Measurements from ENCODE around the gene RNFT2.

The RNFT2 gene

GRCh38 chr12:116708826-116709756 is 29.0 kb upstream of the RNFT2 start:
- in situ Hi-C loops (cut with MboI; ENCODE audit: low sequenced_read_pairs): loop anchor here (25.0 kb wide), 1 partner anchor 403 kb away; no protein-coding TSS in a partner anchor

DNA sequence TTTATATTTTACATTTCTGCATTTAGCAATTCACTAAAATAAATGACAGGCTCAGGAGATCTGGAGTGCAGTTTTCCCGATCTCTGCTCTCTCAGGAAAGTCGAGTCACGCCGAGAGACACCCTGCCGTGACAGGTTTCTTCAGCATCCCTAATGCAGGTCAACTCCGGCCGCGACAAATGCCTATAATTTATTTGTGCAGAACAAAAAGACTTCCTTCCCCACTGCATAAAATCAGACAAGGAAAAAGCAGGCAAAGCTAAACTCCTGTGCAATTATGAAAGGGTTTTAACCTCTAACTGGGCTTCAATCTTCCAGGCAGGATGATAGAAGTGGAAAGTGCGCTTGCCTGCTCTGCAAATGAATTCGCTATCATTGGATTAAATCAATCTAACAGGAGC is 28.3 kb upstream of the RNFT2 start:
- in situ Hi-C loops (cut with MboI; ENCODE audit: low sequenced_read_pairs): loop anchor here (25.0 kb wide), 1 partner anchor 403 kb away; no protein-coding TSS in a partner anchor

DNA sequence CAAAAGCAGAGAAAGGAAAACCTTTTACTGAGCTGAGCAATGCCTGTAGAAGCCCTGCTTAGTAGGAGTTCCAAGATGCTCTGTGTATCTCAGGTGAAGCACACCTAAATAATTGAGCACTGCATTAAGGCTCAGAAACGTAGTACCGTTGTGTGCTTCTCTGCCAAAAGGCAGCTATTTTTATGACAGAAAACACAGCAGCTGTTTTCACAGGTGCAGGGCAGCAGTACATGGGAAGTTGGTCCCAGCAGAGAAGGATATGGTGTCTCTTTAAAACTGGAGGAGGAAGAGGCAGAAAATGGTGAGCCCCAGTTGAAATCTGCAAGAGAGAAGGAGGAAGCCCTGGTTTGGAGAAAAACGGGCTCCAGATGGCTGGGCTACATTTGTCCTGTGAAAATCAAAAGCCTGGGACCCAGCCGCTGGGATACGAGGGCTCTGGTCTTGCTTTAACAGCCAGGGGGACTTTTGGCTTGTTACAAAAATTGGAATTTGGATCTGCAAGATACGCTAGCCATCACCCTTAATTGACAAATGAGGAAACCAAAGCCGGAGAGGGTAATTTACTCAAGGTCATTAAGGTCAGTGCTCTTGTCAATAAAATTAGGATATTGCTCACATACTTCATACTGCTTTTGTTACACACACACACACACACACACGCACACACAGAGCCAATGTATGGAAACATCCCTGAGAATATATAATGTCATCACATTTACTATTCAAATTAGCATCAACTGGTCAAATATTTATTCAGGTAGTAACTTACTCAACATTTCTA is 27.6 kb upstream of the RNFT2 start:
- in situ Hi-C loops (cut with MboI; ENCODE audit: low sequenced_read_pairs): loop anchor here (25.0 kb wide), 1 partner anchor 402 kb away; no protein-coding TSS in a partner anchor

DNA sequence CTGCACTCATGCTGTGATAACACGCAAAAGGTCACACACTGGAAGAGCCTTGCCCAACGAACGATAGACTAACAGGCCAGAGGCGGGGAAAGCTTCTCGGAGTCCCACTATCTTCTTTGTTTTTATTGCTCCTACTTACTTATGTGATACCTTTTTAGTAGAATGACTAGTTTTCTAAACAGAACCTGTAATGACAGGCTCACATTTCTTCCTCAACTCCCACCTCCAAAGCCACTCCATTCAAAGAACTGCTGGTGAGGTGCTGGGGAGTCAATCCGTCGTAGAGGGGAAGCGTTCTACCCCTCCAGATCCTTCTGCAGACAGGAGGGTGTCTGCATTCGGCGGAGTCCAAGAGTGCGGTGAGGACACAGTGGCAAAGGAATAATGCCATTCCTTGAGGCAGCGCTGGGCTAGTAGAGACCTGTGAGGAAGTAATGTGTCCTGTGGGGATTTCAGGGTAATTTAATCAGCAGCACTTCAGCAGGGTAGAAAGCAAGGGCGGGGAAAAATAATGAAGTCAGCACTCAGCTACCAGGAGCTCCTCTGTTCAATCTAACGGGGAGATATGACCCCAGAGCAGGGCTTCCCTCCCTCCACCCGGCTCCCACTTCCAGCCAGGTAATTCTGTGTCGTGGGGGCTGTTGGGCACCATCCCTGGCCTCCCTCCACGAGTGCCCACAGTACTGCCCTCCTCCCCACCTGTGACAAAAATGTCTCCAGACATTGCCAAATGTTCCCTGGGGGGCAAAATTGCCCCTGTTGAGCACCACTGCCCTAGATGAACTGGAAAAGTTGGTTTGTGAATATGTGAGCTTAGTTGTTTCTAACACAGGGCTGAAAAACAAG is 25.4 kb upstream of the RNFT2 start:
- in situ Hi-C loops (cut with MboI; ENCODE audit: low sequenced_read_pairs): loop anchor here (25.0 kb wide), 1 partner anchor 400 kb away; no protein-coding TSS in a partner anchor

DNA sequence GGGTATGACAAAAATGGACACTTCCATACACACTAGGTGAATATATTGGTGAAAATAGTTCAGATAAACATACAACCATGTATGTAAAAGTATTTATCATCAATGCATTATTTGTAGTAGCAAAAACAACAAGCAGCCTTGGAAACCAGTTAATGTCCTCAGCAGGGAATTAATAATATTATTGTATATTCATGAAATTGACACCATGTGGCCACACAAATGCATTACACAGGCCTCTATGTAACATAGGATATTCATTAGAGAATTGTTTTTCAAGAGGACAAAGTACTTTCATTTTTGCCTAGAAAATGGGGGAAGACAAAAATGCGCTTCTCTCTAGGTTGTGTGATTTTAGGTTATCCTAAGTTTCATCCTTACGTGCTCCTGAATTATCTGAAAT is 24.6 kb upstream of the RNFT2 start:
- in situ Hi-C loops (cut with MboI; ENCODE audit: low sequenced_read_pairs): loop anchor here (25.0 kb wide), 1 partner anchor 399 kb away; no protein-coding TSS in a partner anchor

- in situ Hi-C loops (cut with MboI; ENCODE audit: low sequenced_read_pairs): loop anchor here (25.0 kb wide), 1 partner anchor 398 kb away; no protein-coding TSS in a partner anchor
Observed at GRCh38 chr12:116714175-116714574, 23.9 kb upstream of the RNFT2 start.

DNA sequence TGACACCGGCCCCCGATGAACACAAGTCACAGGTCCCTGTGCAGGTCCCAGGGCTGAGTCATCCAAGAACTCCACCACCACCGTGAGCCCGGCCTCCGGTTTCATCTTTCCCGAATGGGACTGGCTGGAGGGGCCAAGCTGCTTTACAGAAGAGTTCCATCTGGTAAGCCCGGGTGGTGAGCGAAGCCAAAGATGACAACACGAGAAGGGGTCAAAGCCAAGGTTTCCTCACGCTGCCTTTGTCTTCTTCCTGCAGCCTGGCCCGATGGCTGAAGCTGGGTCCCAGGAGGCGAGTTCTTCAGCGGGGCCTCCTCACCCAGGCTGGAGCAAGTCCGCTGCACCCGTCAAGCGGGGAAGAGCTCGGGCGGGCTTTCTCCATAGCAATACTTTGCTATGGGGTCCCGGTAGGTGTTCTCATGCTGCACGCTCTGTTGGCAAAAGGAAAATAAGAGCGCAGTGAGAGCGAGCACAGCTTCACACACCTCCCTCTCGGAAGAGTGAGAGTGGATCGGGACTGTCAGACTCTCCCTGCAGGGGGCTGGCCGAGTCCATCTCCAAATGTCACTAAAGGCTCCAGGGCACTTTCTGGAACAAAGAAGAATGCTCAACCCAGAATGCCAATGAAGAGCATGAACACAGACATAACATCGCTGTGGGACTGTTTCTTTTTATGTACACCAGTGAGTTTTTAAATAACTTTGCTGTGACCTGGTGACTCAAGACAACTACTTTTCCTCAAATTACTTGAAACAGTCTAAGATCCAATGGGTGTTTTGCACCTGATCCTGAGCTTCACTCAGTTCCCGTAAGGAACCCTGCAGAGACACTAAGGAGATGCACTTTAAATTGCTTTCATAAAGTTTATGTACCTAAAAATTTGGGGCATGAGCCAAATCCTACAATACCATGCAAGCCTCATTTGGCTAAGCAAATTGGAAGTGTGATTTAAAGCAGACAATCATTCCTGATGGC is 20.4 kb upstream of the RNFT2 start:
- in situ Hi-C loops (cut with MboI; ENCODE audit: low sequenced_read_pairs): loop anchor here (25.0 kb wide), 1 partner anchor 395 kb away; no protein-coding TSS in a partner anchor

- in situ Hi-C loops (cut with MboI; ENCODE audit: low sequenced_read_pairs): loop anchor here (25.0 kb wide), 1 partner anchor 393 kb away; no protein-coding TSS in a partner anchor
Observed at GRCh38 chr12:116718655-116719454, 19.3 kb upstream of the RNFT2 start.

DNA sequence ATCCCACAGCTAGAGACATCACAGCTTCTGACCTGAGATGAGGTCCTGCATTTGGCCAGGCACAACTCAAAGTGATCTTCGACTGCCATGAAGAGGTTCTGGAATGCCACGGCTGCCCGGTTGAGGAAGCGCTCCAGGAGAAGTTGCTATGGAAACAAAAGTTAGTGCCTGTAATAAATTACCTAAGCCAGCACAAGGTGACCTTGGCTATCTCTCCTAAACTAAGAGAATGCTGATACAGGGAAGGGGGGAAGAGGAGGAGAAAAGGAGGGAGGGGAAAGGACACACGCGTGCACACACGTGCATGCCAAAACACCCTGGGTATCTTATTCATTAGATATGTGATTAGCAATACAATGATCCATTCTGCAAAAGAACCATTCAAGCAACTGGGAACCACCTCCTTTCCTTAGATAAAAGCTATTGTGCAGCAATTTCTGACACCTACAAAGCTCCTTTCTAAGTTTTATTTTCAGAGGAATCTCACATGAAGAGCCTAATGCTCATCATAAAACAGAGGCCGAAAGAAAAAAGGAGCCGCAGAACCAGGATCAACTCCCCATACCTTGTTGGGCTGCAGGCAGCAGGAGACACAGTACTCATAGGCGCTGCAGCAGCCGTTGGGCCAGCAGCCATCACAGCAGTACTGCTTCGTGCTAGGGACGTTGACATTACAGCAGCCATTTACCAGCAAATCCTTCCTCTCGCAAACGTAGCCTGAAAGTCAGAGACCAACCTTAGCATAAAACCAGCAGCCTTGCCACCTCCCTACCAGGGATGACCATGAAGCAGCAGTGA is 18.2 kb upstream of the RNFT2 start:
- in situ Hi-C loops (cut with MboI; ENCODE audit: low sequenced_read_pairs): loop anchor here (25.0 kb wide), 1 partner anchor 392 kb away; no protein-coding TSS in a partner anchor

DNA sequence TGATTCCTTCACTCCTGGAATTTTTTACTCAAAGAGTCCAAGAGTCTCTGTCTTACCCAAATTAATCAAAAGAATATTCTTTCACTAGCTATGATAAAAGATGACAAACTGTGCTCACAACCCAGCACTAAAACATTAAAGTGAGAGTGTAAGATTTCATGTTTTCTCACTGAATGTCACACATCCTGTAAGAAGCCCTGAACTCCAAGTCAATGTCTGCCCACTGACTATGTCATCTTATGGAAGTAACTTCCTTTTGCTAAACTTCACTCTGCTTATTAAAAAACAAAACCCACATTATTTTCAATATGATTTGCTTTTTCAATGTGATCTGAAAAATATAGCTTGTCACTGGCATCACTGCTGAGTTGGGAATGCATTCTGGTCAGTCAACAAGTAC is 15.9 kb upstream of the RNFT2 start:
- in situ Hi-C loops (cut with MboI; ENCODE audit: low sequenced_read_pairs): loop anchor here (25.0 kb wide), 1 partner anchor 390 kb away; no protein-coding TSS in a partner anchor

DNA sequence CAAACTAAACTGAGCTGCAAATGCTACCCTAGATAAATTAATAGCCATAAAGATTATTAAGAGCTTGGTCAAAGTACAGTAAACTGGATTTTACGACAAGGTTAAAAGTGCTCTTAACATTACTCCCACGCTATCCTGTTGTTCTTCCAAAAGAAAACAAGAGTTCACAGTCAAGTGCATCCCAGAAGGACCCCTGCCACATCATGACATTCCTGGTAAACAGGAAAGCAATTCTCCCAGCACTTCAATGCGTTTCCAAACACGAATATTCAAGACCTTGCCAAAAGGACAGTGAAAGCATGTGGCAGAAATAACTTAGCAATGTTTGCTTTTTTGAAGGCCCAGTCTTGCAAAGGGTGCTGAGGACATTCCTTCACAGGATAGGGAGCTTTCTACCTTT is 11.4 kb upstream of the RNFT2 start:
- in situ Hi-C loops (cut with MboI; ENCODE audit: low sequenced_read_pairs): no loop called here

GRCh38 chr12:116727261-116727660 is 10.9 kb upstream of the RNFT2 start:
- in situ Hi-C loops (cut with MboI; ENCODE audit: low sequenced_read_pairs): no loop called here

GRCh38 chr12:116727891-116728290 is 10.2 kb upstream of the RNFT2 start:
- in situ Hi-C loops (cut with MboI; ENCODE audit: low sequenced_read_pairs): no loop called here

- in situ Hi-C loops (cut with MboI; ENCODE audit: low sequenced_read_pairs): no loop called here
Observed at GRCh38 chr12:116731801-116732200, 6.3 kb upstream of the RNFT2 start.

DNA sequence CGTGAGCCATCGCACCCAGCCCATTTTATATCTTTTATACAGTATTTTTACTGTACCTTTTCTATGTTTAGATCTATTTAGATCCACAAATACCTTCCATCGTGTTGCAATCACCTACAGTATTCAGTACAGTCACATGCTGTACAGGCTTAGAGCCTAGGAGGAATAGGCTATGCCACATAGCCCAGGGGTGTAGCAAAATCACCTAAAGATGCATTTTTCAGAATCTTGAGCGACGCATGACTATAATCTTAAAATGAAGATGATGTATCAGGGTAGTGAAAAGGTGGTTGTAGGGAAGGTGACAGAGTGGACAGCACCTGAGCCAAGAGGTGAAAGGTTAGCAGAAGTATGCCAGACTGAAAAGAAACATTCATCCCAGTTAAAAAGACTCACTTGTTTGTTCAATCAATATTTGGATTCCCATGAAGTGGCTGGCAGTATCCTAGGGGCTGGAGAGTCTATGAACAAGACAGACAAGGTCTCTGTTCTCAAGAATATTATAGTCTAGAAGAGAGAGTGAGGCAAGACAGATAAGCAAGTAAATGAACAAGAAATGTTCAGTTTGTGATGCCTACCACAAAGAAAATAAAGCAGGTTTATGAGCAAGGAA is 3.9 kb upstream of the RNFT2 start:
- in situ Hi-C loops (cut with MboI; ENCODE audit: low sequenced_read_pairs): no loop called here

GRCh38 chr12:116735084-116735483 is 3.0 kb upstream of the RNFT2 start:
- in situ Hi-C loops (cut with MboI; ENCODE audit: low sequenced_read_pairs): no loop called here

- in situ Hi-C loops (cut with MboI; ENCODE audit: low sequenced_read_pairs): no loop called here
Observed at GRCh38 chr12:116735951-116736599, 2.0 kb upstream of the RNFT2 start.
